HL-60 (cell line): ENCODE measurements around the gene PGBD5.

Experiments used
- CTCF ChIP-seq: IDR thresholded peaks from one replicate; pipeline ENCODE4 v1.5.1; 2011; ENCODE audit warnings: low read length, control low read depth, inconsistent platforms; ENCODE audit not compliant: insufficient read depth
- GABPA ChIP-seq: IDR thresholded peaks from 2 replicates; pipeline ENCODE4 v1.6.1; 2012; ENCODE audit warnings: low read depth

- TF ChIP-seq CTCF (no peak), GABPA (no peak)
Measured at GRCh38 chr1:230328342-230329015, 97.7 kb downstream of the PGBD5 start.
